Effector memory CD8-positive, alpha-beta T cell (primary cell): ENCODE measurements around the gene TMEM108.
"Not testable (repeated sequence)": the region's sequence is repeated elsewhere in the genome, so short reads cannot be mapped to it uniquely, and the experiment has no call there.

Experiments
- ATAC-seq: fragments of 150-1000 bp; cut with Tn5 transposase; replicated peaks from 2 replicates; pipeline ENCODE4 v1.10.0; 2021; ENCODE audit warnings: mild to moderate bottlenecking, moderate library complexity
- DNase-seq, 3 experiments: peaks; one replicate each; pipeline ENCODE4 v3.0.0; 2021
- H3K27ac Mint-ChIP-seq, 2 donors: one replicate each; pipeline ENCODE4 v1.8.0; 2022; ENCODE audit warnings: mild to moderate bottlenecking in 2 of 2, mixed read lengths in 2 of 2, moderate library complexity in 2 of 2
- H3K27me3 Mint-ChIP-seq, 2 donors: one replicate each; pipeline ENCODE4 v1.8.0; 2022; ENCODE audit warnings: mixed read lengths in 2 of 2
- H3K36me3 Mint-ChIP-seq: one replicate; pipeline ENCODE4 v1.8.0; 2022; ENCODE audit warnings: mild to moderate bottlenecking, moderate library complexity, mixed read lengths; ENCODE audit not compliant: insufficient read depth
- H3K4me1 Mint-ChIP-seq, 2 donors: one replicate each; pipeline ENCODE4 v1.8.0; 2022; ENCODE audit warnings: low read depth in 2 of 2, mixed read lengths in 2 of 2
- H3K4me3 Mint-ChIP-seq, 2 donors: one replicate each; pipeline ENCODE4 v1.8.0; 2022; ENCODE audit warnings: mild to moderate bottlenecking in 2 of 2, mixed read lengths in 2 of 2, moderate library complexity in 2 of 2
- H3K9me3 Mint-ChIP-seq, 2 donors: one replicate each; pipeline ENCODE4 v1.8.0; 2022; ENCODE audit warnings: mixed read lengths in 2 of 2
- total RNA-seq, 9 experiments: gene quantifications; one replicate each; lab custom pipeline; 2026; lab: John Stamatoyannopoulos, UW

TMEM108 gene
- total RNA-seq = 0 to 0.42 (median 0) reads per million in 9 experiments

- Mint-ChIP-seq H3K27me3 (peaks cover 38 to 47% of the 10 kb centered on the region in 2 donors), H3K4me1 (no peaks in the 10 kb centered on the region), H3K4me3 (peak within 1 kb of the TSS; percentile 19 to 27), H3K36me3 (no peaks in the 10 kb centered on the region), H3K27ac (no peak within 1 kb of the TSS), H3K9me3 (no peaks in the 10 kb centered on the region)
- no peak for DNase-seq
- ATAC-seq = no peak
Observed at GRCh38 chr3:133038089-133038730, at the start of gene TMEM108. Gene TMEM108, plus strand, starts transcription at chr3:133038391.

GRCh38 chr3:132995971-132996370 lies 42.2 kb upstream of the TMEM108 start:
- Mint-ChIP-seq H3K27ac (no peak overlapping the region), H3K36me3 (no peaks in the 10 kb centered on the region), H3K4me3 (no peak overlapping the region), H3K4me1 (no peaks in the 10 kb centered on the region), H3K27me3 (no peaks in the 10 kb centered on the region), H3K9me3 (peaks cover 0 to 2% of the 10 kb centered on the region in 2 donors)
- ATAC-seq (no peak), DNase-seq (no peak)

- Mint-ChIP-seq H3K36me3 (no peaks in the 10 kb centered on the region), H3K9me3 (peaks cover 0 to 2% of the 10 kb centered on the region in 2 donors), H3K4me3 (no peak overlapping the region), H3K27ac (no peak overlapping the region), H3K27me3 (no peaks in the 10 kb centered on the region), H3K4me1 (no peaks in the 10 kb centered on the region)
- no peak for ATAC-seq
- DNase-seq = no peak
Observed at GRCh38 chr3:132997404-132998185, 40.6 kb upstream of the TMEM108 start.

DNA sequence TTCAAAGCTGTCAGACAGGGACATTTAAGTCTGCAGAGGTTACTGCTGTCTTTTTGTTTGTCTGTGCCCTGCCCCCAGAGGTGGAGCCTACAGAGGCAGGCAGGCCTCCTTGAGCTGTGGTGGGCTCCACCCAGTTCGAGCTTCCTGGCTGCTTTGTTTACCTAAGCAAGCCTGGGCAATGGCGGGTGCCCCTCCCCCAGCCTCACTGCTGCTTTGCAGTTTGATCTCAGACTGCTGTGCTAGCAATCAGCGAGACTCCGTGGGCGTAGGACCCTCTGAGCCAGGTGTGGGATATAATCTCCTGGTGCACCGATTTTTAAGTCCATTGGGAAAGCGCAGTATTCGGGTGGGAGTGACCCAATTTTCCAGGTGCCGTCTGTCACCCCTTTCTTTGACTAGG lies 33.2 kb upstream of the TMEM108 start:
- not testable (repeated sequence) for ATAC-seq, H3K4me1 Mint-ChIP-seq, H3K27me3 Mint-ChIP-seq, H3K4me3 Mint-ChIP-seq, DNase-seq, H3K27ac Mint-ChIP-seq, H3K9me3 Mint-ChIP-seq, H3K36me3 Mint-ChIP-seq

DNA sequence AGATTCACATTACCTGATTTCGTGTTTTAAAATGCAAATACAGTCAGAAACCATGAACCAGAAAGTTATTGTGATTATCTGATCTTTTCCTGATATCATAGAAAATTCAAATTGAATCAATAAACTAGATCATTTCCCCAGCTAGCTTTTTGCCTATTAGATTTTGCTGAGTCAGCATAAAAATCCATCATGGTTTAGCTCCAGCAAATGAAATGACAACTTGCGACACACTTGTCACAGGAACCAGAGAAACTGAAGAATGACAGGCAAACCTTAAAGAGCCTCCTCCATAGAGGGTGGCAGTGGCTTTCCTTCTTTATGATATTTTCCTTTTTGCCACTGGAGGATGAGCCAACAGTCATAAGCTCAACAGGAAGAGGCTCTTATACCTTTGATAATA lies 30.6 kb upstream of the TMEM108 start:
- no peaks in the 10 kb centered on the region for H3K36me3 Mint-ChIP-seq
- no peak for ATAC-seq
- H3K4me3 Mint-ChIP-seq = no peak overlapping the region
- peaks cover 13% of the 10 kb centered on the region in 2 donors for H3K9me3 Mint-ChIP-seq
- H3K27ac Mint-ChIP-seq = no peak overlapping the region
- peaks cover 0 to 9% of the 10 kb centered on the region in 2 donors for H3K27me3 Mint-ChIP-seq
- H3K4me1 Mint-ChIP-seq = no peaks in the 10 kb centered on the region
- DNase-seq = no peak

- H3K4me3 Mint-ChIP-seq = no peak overlapping the region
- DNase-seq (no peak), ATAC-seq (no peak)
- no peaks in the 10 kb centered on the region for H3K4me1 Mint-ChIP-seq
- H3K36me3 Mint-ChIP-seq = no peaks in the 10 kb centered on the region
- H3K9me3 Mint-ChIP-seq = peaks cover 12 to 25% of the 10 kb centered on the region in 2 donors
- H3K27me3 Mint-ChIP-seq = peaks cover 5 to 26% of the 10 kb centered on the region in 2 donors
- no peak overlapping the region for H3K27ac Mint-ChIP-seq
Observed at GRCh38 chr3:133014325-133014724, 23.9 kb upstream of the TMEM108 start.

GRCh38 chr3:133015573-133015972 lies 22.6 kb upstream of the TMEM108 start:
- peaks cover 5 to 35% of the 10 kb centered on the region in 2 donors for H3K27me3 Mint-ChIP-seq
- DNase-seq, ATAC-seq, H3K4me3 Mint-ChIP-seq, H3K36me3 Mint-ChIP-seq, H3K4me1 Mint-ChIP-seq, H3K27ac Mint-ChIP-seq: not testable (repeated sequence)
- H3K9me3 Mint-ChIP-seq = peaks cover 8 to 23% of the 10 kb centered on the region in 2 donors

DNA sequence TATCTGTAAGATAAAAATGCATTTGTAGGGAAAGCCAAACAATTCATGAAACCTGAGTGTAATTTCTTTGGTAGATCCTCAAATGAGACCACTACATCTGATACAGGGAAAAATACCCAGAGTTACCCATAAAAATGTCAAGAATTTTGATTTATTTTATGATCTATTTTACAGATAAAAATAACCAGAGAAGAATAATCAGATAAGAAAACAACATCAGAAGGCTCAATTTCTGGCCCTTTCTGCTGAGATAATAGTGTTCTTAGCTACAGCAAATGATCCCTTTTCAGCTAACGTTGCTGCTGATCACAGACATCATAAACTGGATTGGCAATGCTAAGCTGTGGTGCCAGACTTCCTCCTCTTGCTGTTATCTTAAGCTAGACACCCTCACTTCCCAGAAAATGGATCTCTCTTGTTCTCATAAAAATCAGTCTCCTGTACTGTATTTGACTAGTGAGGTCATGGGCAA lies 21.3 kb upstream of the TMEM108 start:
- ATAC-seq (no peak), DNase-seq (no peak)
- H3K4me1 Mint-ChIP-seq = no peaks in the 10 kb centered on the region
- peaks cover 4 to 12% of the 10 kb centered on the region in 2 donors for H3K9me3 Mint-ChIP-seq
- no peaks in the 10 kb centered on the region for H3K36me3 Mint-ChIP-seq
- peaks cover 5 to 27% of the 10 kb centered on the region in 2 donors for H3K27me3 Mint-ChIP-seq
- H3K4me3 Mint-ChIP-seq = no peak overlapping the region
- H3K27ac Mint-ChIP-seq = no peak overlapping the region

GRCh38 chr3:133018921-133019320 lies 19.3 kb upstream of the TMEM108 start:
- Mint-ChIP-seq H3K27me3 (peaks cover 5 to 25% of the 10 kb centered on the region in 2 donors), H3K36me3 (no peaks in the 10 kb centered on the region), H3K9me3 (peaks cover 0 to 12% of the 10 kb centered on the region in 2 donors), H3K27ac (no peak overlapping the region), H3K4me3 (no peak overlapping the region), H3K4me1 (no peaks in the 10 kb centered on the region)
- no peak for ATAC-seq
- no peak for DNase-seq

GRCh38 chr3:133021206-133021605 lies 17.0 kb upstream of the TMEM108 start:
- no peaks in the 10 kb centered on the region for H3K36me3 Mint-ChIP-seq
- peaks cover 5 to 25% of the 10 kb centered on the region in 2 donors for H3K27me3 Mint-ChIP-seq
- ATAC-seq = no peak
- DNase-seq = no peak
- peaks cover 0 to 6% of the 10 kb centered on the region in 2 donors for H3K9me3 Mint-ChIP-seq
- H3K4me3 Mint-ChIP-seq = no peak overlapping the region
- no peaks in the 10 kb centered on the region for H3K4me1 Mint-ChIP-seq
- no peak overlapping the region for H3K27ac Mint-ChIP-seq

DNA sequence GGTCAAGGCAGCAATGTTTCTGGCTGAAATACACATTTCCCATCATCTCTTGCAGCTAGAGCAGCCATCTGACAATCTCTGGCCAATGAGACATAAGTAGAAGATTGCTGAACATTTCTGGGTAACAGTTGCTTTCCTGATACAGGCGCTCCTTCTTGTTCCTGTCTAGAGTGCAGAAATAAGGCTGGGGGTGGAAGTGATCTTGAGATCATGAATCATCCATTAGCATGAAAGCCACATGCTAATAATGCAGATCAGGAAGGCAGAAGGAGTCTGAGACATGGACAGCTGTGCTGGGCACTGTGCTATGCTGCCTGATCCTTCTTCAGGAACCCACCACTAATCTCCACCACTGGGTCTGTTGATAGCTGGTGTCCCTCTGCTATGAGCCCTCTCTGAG lies 14.8 kb upstream of the TMEM108 start:
- no peak for DNase-seq
- peaks cover 0 to 6% of the 10 kb centered on the region in 2 donors for H3K9me3 Mint-ChIP-seq
- peaks cover 0 to 18% of the 10 kb centered on the region in 2 donors for H3K27me3 Mint-ChIP-seq
- H3K36me3 Mint-ChIP-seq = no peaks in the 10 kb centered on the region
- H3K4me3 Mint-ChIP-seq = no peak overlapping the region
- no peaks in the 10 kb centered on the region for H3K4me1 Mint-ChIP-seq
- H3K27ac Mint-ChIP-seq = no peak overlapping the region
- ATAC-seq = no peak

GRCh38 chr3:133025546-133025945 lies 12.6 kb upstream of the TMEM108 start:
- no peak for DNase-seq
- Mint-ChIP-seq H3K4me1 (no peaks in the 10 kb centered on the region), H3K4me3 (no peak overlapping the region), H3K27ac (no peak overlapping the region), H3K36me3 (no peaks in the 10 kb centered on the region), H3K27me3 (no peaks in the 10 kb centered on the region), H3K9me3 (no peaks in the 10 kb centered on the region)
- ATAC-seq = no peak

DNA sequence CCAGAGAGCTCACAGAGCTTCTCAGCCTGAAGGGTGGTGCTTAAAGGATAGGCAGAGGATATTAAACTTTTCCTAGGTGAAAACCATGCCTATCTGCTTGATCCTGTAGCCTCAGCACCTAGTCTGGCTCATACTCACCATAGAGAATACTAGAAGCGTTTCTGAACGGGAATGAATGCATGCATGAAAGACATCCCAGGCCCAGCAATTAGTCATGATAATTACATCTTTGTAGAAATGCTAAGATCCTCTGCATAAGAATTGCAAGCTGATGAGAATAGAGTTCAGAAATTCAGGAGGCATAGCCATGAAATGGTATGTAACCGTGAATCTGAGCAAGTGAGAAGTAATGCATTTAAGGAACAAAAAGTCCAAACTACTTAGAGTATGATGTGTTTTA lies 5.9 kb upstream of the TMEM108 start:
- no peak for DNase-seq
- no peak overlapping the region for H3K27ac Mint-ChIP-seq
- H3K36me3 Mint-ChIP-seq = no peaks in the 10 kb centered on the region
- H3K9me3 Mint-ChIP-seq = no peaks in the 10 kb centered on the region
- no peaks in the 10 kb centered on the region for H3K4me1 Mint-ChIP-seq
- peaks cover 6 to 10% of the 10 kb centered on the region in 2 donors for H3K27me3 Mint-ChIP-seq
- ATAC-seq = no peak
- H3K4me3 Mint-ChIP-seq = no peak overlapping the region

GRCh38 chr3:133037436-133037835 lies 755 bp upstream of the TMEM108 start:
- peaks cover 38 to 47% of the 10 kb centered on the region in 2 donors for H3K27me3 Mint-ChIP-seq
- no peaks in the 10 kb centered on the region for H3K36me3 Mint-ChIP-seq
- H3K27ac Mint-ChIP-seq = no peak overlapping the region
- no peaks in the 10 kb centered on the region for H3K4me1 Mint-ChIP-seq
- ATAC-seq = no peak
- DNase-seq = no peak
- peak overlapping the region; percentile 19 to 27 for H3K4me3 Mint-ChIP-seq
- H3K9me3 Mint-ChIP-seq = no peaks in the 10 kb centered on the region
